PC-3 (cell line): ENCODE results near the gene ZNF236.

ENCODE experiments used
- EZH2 ChIP-seq: fragments of 300-600 bp; sonication (generic); IDR thresholded peaks from one replicate; pipeline ENCODE4 v1.6.1; 2017; ENCODE audit warnings: antibody characterized with exemption, mild to moderate bottlenecking, low read length; ENCODE audit not compliant: unreplicated experiment
- EZH2phosphoT487 ChIP-seq: fragments of 300-600 bp; sonication (generic); IDR thresholded peaks from 2 replicates; pipeline ENCODE4 v1.6.1; 2018; ENCODE audit warnings: mild to moderate bottlenecking, antibody characterized with exemption, low read length, borderline replicate concordance
- TF ChIP-seq, protein P1 (sequence below): fragments of 300-600 bp; sonication (generic); conservative IDR thresholded peaks from 2 replicates; pipeline ENCODE4 v1.5.1; 2017; ENCODE audit warnings: antibody characterized with exemption, low read depth, mild to moderate bottlenecking, low read length

DNA sequence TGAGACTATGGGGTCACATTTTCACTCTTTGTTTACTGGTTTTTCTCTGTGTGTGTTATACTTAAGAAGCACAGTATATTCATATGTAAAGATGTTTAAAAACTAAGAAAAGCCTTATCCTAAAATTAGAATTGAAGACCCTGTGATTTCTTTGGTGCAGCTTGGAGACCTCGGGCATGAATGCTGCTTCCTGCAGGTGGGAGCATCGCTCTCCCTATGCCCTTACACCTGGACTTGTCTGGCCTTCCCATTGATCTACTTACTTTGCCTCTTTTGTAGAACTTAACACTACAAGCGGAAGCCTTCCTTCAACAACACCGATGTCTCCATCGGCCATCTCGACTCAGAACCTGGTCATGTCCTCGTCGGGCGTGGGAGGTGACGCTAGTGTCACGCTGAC is 114.5 kb downstream of the ZNF236 start:
- TF ChIP-seq, protein P1, sequence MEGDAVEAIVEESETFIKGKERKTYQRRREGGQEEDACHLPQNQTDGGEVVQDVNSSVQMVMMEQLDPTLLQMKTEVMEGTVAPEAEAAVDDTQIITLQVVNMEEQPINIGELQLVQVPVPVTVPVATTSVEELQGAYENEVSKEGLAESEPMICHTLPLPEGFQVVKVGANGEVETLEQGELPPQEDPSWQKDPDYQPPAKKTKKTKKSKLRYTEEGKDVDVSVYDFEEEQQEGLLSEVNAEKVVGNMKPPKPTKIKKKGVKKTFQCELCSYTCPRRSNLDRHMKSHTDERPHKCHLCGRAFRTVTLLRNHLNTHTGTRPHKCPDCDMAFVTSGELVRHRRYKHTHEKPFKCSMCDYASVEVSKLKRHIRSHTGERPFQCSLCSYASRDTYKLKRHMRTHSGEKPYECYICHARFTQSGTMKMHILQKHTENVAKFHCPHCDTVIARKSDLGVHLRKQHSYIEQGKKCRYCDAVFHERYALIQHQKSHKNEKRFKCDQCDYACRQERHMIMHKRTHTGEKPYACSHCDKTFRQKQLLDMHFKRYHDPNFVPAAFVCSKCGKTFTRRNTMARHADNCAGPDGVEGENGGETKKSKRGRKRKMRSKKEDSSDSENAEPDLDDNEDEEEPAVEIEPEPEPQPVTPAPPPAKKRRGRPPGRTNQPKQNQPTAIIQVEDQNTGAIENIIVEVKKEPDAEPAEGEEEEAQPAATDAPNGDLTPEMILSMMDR = no peak
- TF ChIP-seq EZH2phosphoT487 (no peak), EZH2 (no peak)
